Measurements from ENCODE around the gene EIF5. TPM values are rescaled to one million over a fixed set of nuclear protein-coding genes. Genes with fewer than 3 reads are reported as not detected.

Gene EIF5
- total RNA-seq, 4 donors from 2014 or later = 128 to 226 (median 160) TPM

GRCh38 chr14:103385929-103386712 lies 52.1 kb downstream of the EIF5 start:
- Histone ChIP-seq H3K27ac (peak overlapping the region; percentile 91 to 100 (median 98)), H3K27me3 (no peaks in the 10 kb centered on the region), H3K4me1 (peaks cover 0 to 47% (median 30%) of the 10 kb centered on the region in 4 donors), H3K9me3 (no peaks in the 10 kb centered on the region), H3K4me3 (peak overlapping the region; percentile 75 to 95 (median 92)), H3K36me3 (no peaks in the 10 kb centered on the region)
- TF ChIP-seq, protein P1, sequence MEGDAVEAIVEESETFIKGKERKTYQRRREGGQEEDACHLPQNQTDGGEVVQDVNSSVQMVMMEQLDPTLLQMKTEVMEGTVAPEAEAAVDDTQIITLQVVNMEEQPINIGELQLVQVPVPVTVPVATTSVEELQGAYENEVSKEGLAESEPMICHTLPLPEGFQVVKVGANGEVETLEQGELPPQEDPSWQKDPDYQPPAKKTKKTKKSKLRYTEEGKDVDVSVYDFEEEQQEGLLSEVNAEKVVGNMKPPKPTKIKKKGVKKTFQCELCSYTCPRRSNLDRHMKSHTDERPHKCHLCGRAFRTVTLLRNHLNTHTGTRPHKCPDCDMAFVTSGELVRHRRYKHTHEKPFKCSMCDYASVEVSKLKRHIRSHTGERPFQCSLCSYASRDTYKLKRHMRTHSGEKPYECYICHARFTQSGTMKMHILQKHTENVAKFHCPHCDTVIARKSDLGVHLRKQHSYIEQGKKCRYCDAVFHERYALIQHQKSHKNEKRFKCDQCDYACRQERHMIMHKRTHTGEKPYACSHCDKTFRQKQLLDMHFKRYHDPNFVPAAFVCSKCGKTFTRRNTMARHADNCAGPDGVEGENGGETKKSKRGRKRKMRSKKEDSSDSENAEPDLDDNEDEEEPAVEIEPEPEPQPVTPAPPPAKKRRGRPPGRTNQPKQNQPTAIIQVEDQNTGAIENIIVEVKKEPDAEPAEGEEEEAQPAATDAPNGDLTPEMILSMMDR (IDR thresholded peaks at IDR 0.05) = no peak
- no peak for TF ChIP-seq EP300 (IDR thresholded peaks at IDR 0.05)
- TF ChIP-seq POLR2A (IDR thresholded peaks at IDR 0.05) = no peak
- peak in 1 of 2 donors; percentile 30 for DNase-seq (ENCODE audit: low spot score in 2 of 2)
- 0 to 2% methylated on average over 30 to 43 of the region's 44 CpGs for WGBS, 2 donors

DNA sequence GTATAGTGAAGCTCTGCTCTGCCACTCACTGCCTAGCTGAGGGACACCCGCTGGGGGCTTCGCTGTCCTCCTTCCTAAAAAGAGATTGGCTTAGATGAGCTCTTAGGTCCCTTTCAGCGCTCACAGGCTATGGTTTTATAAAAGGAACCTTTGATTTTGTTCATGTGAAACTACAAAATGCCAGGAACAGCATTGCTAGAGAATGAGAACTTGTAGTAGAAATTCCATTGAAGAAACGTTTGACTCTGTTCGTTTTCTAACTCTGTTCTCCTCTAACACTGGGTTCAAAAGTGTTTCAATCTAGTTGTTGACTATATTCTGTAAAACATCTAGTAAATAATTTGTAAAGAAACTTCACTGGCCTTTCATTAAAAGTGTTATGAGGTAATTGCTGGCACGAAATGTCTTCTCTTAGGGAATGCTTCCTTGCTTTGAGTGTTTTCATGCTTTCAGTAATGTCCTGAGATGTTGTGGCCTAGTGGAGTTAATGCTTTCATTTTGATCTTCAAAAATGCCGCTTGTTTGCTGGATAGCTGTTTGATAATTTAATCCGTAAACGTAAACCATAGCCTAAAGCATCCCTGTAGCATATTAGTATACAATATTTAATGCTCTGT lies 52.8 kb downstream of the EIF5 start:
- Histone ChIP-seq H3K27ac (peak overlapping the region in 3 of 4 donors; percentile 97 to 100 (median 100)), H3K4me3 (peak overlapping the region; percentile 75 to 95 (median 92)), H3K36me3 (no peaks in the 10 kb centered on the region), H3K27me3 (no peaks in the 10 kb centered on the region), H3K9me3 (no peaks in the 10 kb centered on the region), H3K4me1 (peaks cover 0 to 52% (median 30%) of the 10 kb centered on the region in 4 donors)
- TF ChIP-seq, protein P1 (IDR thresholded peaks at IDR 0.05) = no peak
- no peak for DNase-seq (ENCODE audit: low spot score in 2 of 2)
- 7 to 8% methylated on average over 9 of the region's 9 CpGs for WGBS, 2 donors

DNA sequence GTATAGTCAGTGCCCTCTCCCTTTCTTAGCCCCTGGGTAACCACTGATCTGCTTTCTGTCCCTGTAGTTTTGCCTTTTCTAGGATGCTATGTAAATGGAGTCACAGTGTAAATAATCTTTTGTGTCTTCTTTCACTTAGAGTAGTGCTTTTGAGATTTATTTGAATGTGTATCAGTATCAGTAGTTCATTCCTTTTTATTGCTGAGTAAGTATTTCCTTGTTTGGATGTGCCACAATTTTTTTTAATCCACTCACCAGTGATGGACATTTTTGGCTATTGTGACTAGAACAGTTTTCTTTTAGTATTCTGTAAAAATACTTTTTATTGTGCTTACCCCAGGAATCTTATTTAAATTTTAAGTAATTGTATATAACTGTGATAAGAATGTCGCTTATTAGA lies 54.6 kb downstream of the EIF5 start:
- Histone ChIP-seq H3K27ac (no peak overlapping the region), H3K36me3 (no peaks in the 10 kb centered on the region), H3K4me1 (peaks cover 0 to 71% (median 40%) of the 10 kb centered on the region in 4 donors), H3K9me3 (no peaks in the 10 kb centered on the region), H3K4me3 (no peak overlapping the region), H3K27me3 (no peaks in the 10 kb centered on the region)
- TF ChIP-seq, protein P1 (IDR thresholded peaks at IDR 0.05) = no peak
- TF ChIP-seq EP300 (IDR thresholded peaks at IDR 0.05) (no peak), POLR2A (IDR thresholded peaks at IDR 0.05) (no peak)
- 93 to 97% methylated on average over 1 of the region's 1 CpG for WGBS, 2 donors
- no peak for DNase-seq (ENCODE audit: low spot score in 2 of 2)

GRCh38 chr14:103390605-103391004 lies 56.6 kb downstream of the EIF5 start:
- 64 to 85% methylated on average over 4 of the region's 4 CpGs for WGBS, 2 donors
- Histone ChIP-seq H3K36me3 (no peaks in the 10 kb centered on the region), H3K27me3 (no peaks in the 10 kb centered on the region), H3K9me3 (no peaks in the 10 kb centered on the region), H3K4me1 (peaks cover 0 to 83% (median 49%) of the 10 kb centered on the region in 4 donors), H3K4me3 (no peak overlapping the region), H3K27ac (no peak overlapping the region)
- TF ChIP-seq, protein P1 (IDR thresholded peaks at IDR 0.05) = no peak
- TF ChIP-seq EP300 (IDR thresholded peaks at IDR 0.05) (no peak), POLR2A (IDR thresholded peaks at IDR 0.05) (no peak)
- no peak for DNase-seq (ENCODE audit: low spot score in 2 of 2)

- Histone ChIP-seq H3K4me1 (peaks cover 0 to 87% (median 54%) of the 10 kb centered on the region in 4 donors), H3K9me3 (no peaks in the 10 kb centered on the region), H3K27me3 (no peaks in the 10 kb centered on the region), H3K36me3 (no peaks in the 10 kb centered on the region), H3K4me3 (no peak overlapping the region), H3K27ac (no peak overlapping the region)
- DNase-seq (ENCODE audit: low spot score in 2 of 2) = peak in 1 of 2 donors; percentile 48
- TF ChIP-seq, protein P1 (IDR thresholded peaks at IDR 0.05) = peak; percentile 39 to 59 (median 57)
- no peak for TF ChIP-seq POLR2A (IDR thresholded peaks at IDR 0.05)
- 13 to 15% methylated on average over 4 of the region's 4 CpGs for WGBS, 2 donors
Observed at GRCh38 chr14:103391048-103391447, 57.0 kb downstream of the EIF5 start.
